Keratinocyte (primary cell): ENCODE results near the gene TFB1M.

Experiments used
- CTCF ChIP-seq, 3 experiments: IDR thresholded peaks in 1 of 3; conservative IDR thresholded peaks in 1 of 3; optimal IDR thresholded peaks in 1 of 3; 2 replicates in 2 of 3; 3 replicates in 1 of 3; pipeline versions ENCODE3 to v1.5.1; 2011; ENCODE audit warnings: low read length in 3 of 3, mild to moderate bottlenecking in 3 of 3, moderate library complexity in 2 of 3, control low read depth in 1 of 3, inconsistent platforms in 1 of 3; ENCODE audit not compliant: insufficient read depth in 2 of 3; ENCODE audit errors: extremely low read depth in 1 of 3
- EZH2 ChIP-seq: IDR thresholded peaks from one replicate; pipeline ENCODE4 v1.6.1; 2012; ENCODE audit warnings: inconsistent platforms, mild to moderate bottlenecking, low read length, moderate library complexity

GRCh38 chr6:155349129-155349528 lies 34.8 kb upstream of the TFB1M start:
- no peak for TF ChIP-seq CTCF (optimal IDR thresholded peaks at IDR 0.05 in 1 of 3, IDR thresholded peaks at IDR 0.05 in 1 of 3, conservative IDR thresholded peaks at IDR 0.05 in 1 of 3; ENCODE audit: extremely low read depth in 1 of 3, insufficient read depth in 2 of 3, low read length in 3 of 3)
- TF ChIP-seq EZH2 = no peak
